AG04449 (cell line): ENCODE data around the gene NINJ1.

Source experiments
- CTCF ChIA-PET: fragments of 350-600 bp; formaldehyde crosslinking; extraction: SDS; loops from one replicate; lab custom pipeline; 2021; ENCODE audit warnings: antibody characterized with exemption; lab: Yijun Ruan, JAX
- POLR2A ChIA-PET: fragments of 400-600, 350-600 bp; formaldehyde crosslinking; extraction: SDS; loops from one replicate; lab custom pipeline; 2020; ENCODE audit warnings: antibody characterized with exemption, inconsistent platforms; lab: Yijun Ruan, JAX
- DNase-seq: peaks from one replicate; pipeline ENCODE4 v3.0.0-alpha.2; 2010; ENCODE audit warnings: low read depth, low spot score
- H3K4me3 ChIP-seq: 2 replicates; pipeline ENCODE4 v1.5.1; 2011; ENCODE audit warnings: low read depth, mild to moderate bottlenecking, control low read depth, low read length
- TF ChIP-seq, protein P1 (sequence below): IDR thresholded peaks from one replicate; pipeline ENCODE4 v1.5.1; 2011; ENCODE audit warnings: mild to moderate bottlenecking, moderate library complexity, low read length, control low read depth, inconsistent platforms; ENCODE audit not compliant: insufficient read depth; ENCODE audit errors: missing control alignments

The NINJ1 gene

DNA sequence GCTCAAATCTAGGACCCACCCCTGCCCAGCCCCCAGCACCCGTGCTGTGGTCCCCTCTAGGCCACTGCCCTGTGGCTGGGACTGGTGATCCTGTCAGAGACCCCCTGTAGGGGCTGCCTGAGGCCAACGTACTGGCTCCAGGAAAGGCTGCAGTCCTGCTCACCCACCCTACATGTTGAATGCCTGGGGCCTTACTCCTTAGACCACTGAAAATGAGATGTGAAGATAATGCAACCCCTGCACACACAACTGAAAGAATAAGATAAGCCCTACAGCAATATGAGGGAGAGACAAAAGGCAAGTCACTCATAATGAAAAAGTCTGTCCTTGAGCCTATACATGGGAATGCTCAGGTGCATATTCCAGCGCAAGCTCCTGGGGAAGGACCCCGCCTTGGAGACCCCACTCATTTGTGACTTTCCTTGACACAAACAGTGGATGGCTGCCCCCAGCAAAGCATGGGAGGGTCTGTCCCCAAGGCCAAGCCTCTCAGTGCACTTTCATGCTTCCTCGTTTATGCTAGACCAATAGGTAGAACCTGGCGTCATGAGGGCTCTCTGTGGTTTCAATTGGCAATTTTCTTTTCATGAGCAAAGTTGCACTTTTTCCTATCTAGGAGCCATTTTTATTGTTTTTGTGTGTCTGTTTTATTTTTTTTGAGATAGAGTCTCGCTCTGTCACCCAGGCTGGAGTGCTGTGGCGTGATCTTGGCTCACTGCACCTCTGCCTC, 37.4 kb upstream of the NINJ1 start:
- POLR2A ChIA-PET, result no interaction called here
- DNase-seq, result no peak
- H3K4me3 ChIP-seq, result no peak overlapping the region
- TF ChIP-seq, protein P1, sequence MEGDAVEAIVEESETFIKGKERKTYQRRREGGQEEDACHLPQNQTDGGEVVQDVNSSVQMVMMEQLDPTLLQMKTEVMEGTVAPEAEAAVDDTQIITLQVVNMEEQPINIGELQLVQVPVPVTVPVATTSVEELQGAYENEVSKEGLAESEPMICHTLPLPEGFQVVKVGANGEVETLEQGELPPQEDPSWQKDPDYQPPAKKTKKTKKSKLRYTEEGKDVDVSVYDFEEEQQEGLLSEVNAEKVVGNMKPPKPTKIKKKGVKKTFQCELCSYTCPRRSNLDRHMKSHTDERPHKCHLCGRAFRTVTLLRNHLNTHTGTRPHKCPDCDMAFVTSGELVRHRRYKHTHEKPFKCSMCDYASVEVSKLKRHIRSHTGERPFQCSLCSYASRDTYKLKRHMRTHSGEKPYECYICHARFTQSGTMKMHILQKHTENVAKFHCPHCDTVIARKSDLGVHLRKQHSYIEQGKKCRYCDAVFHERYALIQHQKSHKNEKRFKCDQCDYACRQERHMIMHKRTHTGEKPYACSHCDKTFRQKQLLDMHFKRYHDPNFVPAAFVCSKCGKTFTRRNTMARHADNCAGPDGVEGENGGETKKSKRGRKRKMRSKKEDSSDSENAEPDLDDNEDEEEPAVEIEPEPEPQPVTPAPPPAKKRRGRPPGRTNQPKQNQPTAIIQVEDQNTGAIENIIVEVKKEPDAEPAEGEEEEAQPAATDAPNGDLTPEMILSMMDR, result no peak
- CTCF ChIA-PET, result no interaction called here

- CTCF ChIA-PET, result no interaction called here
- DNase-seq, result no peak
- TF ChIP-seq, protein P1, result no peak
- H3K4me3 ChIP-seq, result no peak overlapping the region
- POLR2A ChIA-PET, result interaction anchor here (0.7 kb wide), 1 partner anchor 81 kb away, joined by 5 read pairs; no protein-coding TSS in a partner anchor
Measured at GRCh38 chr9:93170571-93170970, 36.5 kb upstream of the NINJ1 start.

GRCh38 chr9:93169444-93169843, 35.4 kb upstream of the NINJ1 start:
- POLR2A ChIA-PET, result no interaction called here
- TF ChIP-seq, protein P1, result no peak
- DNase-seq, result no peak
- no peak overlapping the region for H3K4me3 ChIP-seq
- CTCF ChIA-PET, result interaction anchor here (1.0 to 1.2 kb wide), 2 partner anchors 10 to 133 kb away, joined by 3 read pairs; no protein-coding TSS in a partner anchor

DNA sequence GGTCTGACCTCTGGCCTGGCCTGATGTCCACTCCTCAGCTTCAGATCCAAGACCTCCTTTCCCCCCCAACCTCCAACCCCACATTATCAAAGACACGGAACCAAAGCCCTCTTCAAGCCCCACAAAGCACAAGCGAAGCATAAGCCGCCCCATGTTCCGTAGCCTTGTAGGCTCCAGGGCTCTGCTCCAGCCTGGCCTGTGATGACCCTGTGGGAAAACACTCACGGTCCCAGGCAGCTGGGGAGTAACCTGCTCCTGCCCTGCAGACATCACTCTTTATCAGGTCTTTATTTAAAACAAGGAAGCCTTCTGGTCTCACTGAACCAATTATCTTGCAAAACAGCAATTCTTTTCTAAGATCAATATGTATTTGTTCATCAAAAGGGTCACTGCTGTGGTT, 34.5 kb upstream of the NINJ1 start:
- H3K4me3 ChIP-seq, result no peak overlapping the region
- ChIA-PET POLR2A (no interaction called here), CTCF (interaction anchor here (1.2 kb wide), 2 partner anchors 13 to 134 kb away, joined by 3 read pairs; no protein-coding TSS in a partner anchor)
- TF ChIP-seq, protein P1, result no peak
- no peak for DNase-seq

- DNase-seq, result no peak
- H3K4me3 ChIP-seq, result no peak overlapping the region
- POLR2A ChIA-PET, result no interaction called here
- TF ChIP-seq, protein P1, result no peak
- CTCF ChIA-PET, result interaction anchor here (1.2 kb wide), 1 partner anchor 13 kb away, joined by 3 read pairs; no protein-coding TSS in a partner anchor
Measured at GRCh38 chr9:93167838-93168237, 33.8 kb upstream of the NINJ1 start.

DNA sequence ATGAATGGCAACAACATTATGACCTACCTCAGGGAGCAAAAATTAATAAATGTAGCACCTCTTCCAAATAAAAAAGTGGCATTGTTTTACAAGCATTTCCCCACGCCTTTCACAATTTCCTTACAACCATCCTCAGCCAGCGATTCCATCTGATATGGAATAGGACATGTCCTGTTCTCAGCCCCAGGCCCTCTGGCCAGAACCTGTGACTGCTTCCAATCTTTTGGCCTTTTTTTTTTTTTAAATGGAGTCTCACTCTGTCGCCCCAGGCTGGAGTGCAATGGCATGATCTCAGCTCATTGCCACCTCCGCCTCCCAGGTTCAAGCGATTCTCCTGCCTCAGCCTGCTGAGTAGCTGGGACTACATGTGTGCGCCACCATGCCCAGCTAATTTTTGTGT, 33.1 kb upstream of the NINJ1 start:
- ChIA-PET POLR2A (no interaction called here), CTCF (no interaction called here)
- TF ChIP-seq, protein P1, result no peak
- DNase-seq, result no peak
- no peak overlapping the region for H3K4me3 ChIP-seq
